DMS53 treated with DMSO at 0.1 percent for 48 hours (cell line): ENCODE results near the gene CLIP4.
"Not testable (repeated sequence)": the region's sequence is repeated elsewhere in the genome, so short reads cannot be mapped to it uniquely, and the experiment has no call there.

Experiments
- DNase-seq: peaks from one replicate; lab custom pipeline; 2025; ENCODE audit not compliant: unreplicated experiment; lab: John Stamatoyannopoulos, UW

The CLIP4 gene, protein sequence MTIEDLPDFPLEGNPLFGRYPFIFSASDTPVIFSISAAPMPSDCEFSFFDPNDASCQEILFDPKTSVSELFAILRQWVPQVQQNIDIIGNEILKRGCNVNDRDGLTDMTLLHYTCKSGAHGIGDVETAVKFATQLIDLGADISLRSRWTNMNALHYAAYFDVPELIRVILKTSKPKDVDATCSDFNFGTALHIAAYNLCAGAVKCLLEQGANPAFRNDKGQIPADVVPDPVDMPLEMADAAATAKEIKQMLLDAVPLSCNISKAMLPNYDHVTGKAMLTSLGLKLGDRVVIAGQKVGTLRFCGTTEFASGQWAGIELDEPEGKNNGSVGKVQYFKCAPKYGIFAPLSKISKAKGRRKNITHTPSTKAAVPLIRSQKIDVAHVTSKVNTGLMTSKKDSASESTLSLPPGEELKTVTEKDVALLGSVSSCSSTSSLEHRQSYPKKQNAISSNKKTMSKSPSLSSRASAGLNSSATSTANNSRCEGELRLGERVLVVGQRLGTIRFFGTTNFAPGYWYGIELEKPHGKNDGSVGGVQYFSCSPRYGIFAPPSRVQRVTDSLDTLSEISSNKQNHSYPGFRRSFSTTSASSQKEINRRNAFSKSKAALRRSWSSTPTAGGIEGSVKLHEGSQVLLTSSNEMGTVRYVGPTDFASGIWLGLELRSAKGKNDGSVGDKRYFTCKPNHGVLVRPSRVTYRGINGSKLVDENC

DNA sequence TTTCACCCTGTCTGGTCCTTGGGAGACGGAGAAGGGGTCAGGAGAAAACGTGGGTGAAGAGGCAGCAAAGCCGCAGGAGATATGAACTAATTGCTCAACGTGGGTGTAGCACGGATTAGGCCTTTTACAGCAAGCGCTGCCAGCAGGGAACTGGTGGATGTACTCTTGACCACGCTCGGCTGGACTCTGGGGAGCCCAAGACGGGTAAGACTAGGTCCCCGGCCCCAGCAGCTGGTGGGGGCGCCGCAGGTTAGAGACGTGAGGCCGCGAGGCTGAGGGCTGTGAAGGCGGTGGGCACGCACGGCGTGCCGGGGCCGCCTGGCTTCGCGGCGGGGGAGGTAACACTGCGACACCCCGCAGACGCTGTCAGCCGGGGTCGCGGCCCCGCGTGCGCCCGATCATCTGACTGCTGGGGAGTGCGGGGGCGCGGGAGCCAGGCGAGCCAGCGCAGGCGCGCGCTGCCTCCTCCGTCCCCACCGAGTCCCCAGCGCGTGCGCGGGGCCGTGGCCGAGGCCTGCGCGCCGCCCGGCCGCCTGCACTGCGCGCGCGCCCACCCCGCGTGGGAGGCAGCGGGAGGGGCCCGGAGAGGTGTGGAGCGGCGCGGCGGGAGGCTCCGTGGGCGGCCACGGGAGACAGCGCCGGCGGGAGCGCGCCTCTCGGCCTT, at the start of gene CLIP4:
CLIP4 (plus strand) TSS at position 470 of the 664 bp plus-strand sequence. CDS start 5,974 bp downstream, outside the sequence.
- no peak for DNase-seq

DNA sequence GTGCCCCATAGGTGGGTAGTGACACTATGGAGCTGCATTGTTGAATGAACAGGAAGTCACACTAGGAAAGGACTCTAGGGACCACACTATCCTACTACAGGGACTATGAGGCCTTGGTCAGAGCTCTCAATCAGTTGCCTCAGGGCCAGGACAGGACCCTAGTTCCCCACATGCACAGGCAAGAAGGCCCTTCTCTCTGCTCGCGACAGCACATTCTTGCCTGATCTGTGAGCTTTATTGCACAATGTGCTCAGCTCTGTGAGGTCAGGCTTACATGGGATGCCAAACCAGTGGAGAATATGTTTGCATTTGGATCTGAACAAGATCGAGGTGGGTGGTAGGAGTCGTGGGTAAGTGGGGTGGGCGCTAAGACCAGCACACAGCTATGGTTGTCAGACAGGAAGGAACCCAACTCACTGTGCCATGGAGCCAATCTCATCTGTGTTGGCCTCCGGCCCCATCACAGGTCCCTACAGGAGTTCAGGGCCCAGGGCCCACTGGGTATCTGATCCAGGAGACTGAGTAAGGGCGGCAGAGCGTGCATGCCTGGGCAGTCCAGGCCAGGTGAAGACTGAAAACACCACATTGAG, 48.8 kb upstream of the CLIP4 start:
- DNase-seq: no peak

DNA sequence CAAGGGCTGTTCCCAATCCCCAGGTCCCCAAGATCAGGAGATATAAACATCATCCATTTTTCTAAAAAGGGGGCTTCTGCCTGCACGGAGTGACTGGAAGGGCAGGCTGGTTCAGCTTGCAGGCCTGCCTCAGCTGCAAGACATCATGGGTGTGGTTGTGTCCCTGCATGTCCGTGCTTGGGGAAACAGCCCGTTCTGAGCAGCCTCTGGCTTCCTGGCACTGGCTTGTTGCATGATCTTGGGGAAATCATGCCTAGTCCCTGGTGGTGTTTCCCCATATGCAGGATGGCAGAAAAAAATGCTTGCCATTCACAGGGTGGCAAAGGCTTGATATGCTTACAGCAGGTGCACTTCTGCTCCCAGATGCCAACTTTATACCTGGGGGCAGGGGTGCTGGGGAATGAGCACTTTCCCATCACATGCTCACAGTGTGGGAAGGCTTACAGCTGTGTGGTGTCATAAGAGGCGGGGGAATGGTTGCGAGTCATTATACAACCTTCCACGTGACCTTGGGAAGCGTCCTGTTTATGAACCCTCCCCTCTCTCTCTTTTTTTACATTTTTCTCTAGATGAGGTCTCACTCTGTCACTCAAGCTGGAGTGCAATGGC, 48.1 kb upstream of the CLIP4 start:
- DNase-seq: no peak

DNA sequence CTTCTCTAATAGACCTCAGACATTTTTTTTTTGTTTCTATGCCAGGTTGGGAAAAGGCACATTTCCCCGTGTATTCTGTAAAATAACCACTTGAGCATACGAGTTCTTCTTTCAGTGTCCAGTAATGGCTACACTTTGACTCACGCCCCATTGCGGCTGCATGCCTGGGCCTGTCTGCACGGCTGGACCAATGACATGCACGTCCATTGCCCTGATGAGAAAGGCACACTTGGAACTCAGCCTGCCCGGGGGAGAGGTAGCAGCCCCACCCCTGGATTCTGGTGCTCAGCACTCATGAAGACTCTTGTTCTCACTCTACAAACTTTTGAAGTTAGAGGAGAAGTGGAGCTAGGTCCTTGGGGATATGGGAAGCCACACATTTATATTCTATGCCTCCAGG, 46.7 kb upstream of the CLIP4 start:
- no peak for DNase-seq

DNA sequence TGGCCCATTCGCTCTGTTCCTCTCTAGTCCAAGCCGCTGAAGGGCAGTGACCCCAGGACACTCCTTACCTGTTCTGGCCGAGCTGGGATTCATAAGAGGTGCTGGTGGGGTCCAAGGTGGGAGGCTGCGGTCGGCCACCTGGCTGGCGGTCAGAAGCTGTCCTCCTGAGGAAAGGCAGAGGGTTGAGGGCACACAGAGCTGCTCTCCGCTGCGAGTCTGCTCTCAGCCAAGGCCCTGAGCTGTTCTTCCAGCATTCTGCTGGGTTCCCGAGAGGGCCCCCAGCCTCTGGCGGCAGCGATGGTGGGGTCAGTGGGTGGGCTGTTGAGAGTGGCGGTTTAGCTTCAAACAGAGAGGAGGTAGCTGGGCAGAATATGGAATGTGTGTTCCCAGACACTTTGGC, 44.7 kb upstream of the CLIP4 start:
- DNase-seq: no peak

DNA sequence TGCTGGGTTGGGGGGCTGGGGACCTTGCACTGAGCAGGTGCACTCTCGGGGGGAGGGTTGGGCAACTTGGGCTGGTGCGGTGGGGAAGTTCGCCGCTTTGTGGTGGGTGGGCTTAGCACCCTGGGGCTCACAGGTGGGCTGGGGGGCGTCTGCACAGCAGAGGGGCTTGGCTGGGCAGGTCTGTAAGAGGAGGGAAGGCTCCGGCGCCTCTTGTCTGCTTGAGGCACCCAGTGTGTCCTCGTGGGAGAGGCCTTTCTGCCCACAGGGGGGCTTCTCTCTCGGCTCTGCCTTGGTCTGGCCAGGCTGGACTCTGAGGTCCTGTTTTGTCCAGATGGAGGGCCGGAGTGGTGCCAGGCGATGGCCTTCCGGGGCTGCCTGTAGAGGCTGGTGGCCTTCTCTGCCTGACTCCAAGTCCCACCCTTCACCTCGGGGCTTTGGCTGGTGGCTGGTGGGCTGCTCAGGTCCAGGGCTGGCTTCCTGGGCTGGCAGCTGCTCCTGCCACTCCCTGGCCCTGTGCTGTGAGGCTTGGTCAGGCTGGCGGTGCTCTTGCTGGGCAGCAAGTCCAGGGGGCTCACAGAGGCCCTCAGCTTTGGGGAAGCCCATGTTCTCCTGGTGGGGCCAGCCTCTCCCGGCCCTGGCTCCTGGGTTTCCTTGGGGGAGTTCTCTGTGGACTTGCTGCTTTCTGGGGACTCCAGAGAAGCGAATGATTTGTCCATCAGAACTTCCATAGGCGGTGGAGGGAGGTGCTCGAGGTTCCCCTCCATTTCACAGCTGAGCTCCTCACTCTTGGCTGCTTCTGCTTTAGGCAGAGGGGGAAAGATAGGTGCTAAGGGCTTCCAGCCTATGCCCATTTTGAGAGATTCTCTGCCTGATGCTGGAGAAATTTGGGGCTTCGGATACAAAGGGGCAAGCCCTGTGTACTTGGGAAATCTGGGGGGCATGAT, 43.9 kb upstream of the CLIP4 start:
- no peak for DNase-seq

DNA sequence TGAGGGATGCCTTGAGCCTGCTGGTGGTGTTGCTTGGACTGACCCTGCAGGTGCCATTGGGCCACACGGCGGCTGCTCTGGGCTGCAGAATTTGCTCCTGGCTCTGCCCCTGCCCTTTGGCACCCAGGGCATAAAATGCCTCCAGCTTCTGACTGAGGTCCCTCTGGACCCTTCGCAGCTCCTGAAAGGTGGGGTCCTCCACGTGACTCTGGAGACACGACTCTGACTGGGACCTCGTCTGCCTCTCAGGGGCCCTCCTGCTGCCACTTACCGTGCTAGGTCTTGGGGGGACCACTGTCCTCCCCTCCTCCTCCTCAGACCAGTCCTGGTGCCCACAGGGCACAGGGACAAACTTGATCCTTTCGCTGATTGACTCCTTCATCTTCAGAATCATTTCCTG, 43.0 kb upstream of the CLIP4 start:
- no peak for DNase-seq

DNA sequence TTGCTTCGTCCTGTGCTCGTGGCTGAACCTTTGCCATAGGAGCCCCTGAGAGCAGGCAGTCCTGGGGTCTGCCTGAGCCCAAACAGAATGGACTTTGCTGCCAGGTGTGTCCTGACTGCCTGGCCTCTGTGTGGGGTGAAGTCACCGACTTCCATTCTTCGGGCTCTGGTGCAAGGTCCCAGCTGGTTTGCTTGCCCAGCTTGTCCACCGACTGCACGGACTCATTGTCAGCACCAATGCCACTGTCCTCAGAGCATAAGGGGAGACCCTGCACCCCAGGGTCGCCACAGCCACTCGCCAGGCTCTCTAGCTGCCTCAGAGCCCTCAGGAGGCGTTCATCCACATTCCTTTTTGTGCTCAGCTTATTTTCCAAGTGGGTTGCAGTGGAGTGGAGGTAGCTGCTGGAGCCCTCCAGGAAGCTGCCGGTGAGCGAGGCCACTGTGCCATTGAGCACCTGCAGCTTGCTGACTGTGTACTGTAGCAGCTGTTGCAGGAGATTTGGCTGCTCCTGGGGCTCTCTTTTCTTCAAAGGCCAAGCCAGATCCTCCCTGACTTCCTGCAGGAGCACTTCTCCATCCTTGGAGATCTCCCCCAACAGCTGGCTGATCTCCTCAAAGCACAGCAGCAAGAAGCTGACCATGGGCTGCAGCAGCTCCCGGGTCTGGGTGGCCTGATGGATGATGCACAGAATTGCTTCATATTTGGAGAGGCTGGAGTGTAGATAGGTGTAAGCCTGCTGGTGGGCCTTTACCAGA, 42.1 kb upstream of the CLIP4 start:
- DNase-seq: no peak

DNA sequence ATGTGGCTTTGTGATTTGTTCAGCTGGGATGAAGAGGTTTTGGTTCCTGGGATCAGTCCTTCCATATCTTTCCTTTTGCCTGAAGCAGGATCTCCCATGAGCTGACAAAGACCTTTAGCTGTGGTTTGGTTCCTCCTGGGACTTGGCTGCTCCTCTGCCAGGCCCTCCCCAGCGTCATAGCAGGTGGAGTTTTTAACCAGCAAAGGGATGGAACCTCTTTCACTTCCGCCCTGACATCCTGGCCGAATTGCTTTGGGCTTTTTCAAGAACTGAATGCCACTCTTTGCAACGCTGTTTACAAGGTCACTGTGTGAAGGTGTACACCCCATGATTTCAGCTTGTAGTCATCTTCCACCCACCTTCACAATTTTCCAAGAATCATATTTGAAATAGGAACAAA, 41.3 kb upstream of the CLIP4 start:
- DNase-seq: no peak

DNA sequence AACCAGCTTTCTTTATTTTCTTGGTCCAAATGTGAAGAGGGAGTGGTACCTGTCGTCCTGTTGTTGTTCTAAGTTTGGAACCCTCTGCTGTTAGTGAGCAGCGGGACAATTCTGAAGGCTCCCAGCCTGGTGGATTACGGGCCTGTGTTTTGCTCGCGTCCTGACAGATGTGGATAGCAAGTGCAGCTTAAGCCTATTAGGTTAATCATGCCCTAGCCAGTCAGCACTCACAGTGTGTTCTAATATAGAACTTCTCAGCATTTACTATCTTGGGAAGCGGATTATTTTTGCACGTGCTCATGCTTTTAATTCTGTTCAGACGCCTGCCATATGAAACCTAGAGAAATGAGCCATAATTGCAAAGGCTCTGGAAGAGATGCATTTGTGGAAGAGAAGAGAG, 40.8 kb upstream of the CLIP4 start, which contains the start of gene PCARE:
PCARE (minus strand) TSS at position 113 of the 400 bp plus-strand sequence. CDS start 262 bp downstream, outside the sequence.
- DNase-seq: no peak

DNA sequence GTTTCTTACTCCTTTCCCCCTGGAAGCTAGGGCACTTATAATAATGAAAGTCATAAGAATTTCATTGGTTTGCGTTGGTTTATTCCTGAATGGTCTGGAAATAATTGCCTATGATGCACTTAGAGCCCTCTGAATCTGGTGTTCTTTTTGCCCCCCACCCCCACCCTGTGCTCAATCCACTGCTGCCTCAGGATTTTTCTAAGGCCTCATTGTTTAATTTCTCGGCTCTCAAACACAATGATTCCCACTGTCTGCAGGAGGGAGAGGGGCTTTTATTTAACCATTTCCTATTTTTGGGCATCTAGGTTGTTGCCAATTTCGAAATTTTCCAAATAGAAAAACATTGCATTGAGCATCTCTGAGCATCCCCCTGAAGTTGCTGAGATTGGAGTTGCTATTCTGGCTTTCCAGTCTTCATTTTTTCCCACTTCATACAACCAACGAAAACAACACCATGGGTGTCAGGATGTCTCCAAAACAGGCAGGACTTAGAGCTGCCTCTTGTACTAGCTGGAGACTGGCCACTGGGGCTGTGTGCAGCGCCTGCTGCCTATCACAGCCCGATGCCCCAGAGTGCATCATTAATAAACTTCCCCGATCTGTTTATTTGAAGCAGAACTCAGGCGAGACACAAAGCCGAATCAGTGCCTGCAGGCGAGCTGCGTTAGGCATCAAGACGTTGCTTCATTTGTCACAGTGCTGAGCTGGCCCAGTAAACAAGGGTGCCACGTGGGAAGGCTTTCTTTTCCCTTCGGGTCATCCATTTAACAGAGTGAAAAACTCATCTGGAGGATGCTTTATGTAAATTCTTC, 39.1 kb upstream of the CLIP4 start:
- no peak for DNase-seq

DNA sequence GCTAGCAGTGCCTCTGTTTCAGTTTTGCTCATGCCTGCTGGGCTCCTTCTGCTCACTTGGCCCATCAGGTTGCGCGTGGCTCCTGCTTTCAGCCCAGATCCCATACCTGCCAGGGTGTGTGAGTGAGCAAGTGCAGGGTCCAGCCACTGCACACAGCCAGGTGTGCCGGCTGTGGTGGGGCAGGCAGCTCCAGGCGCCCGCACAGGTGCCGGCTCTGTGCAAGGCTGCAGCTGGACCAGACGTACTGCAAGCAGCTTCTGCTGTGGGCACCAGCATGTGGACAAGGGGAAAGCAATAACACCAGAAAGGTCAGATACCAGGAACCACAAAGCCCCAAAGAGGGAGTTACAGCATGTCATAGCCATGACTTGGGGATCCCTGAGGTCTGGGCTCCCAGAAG, 35.3 kb upstream of the CLIP4 start:
- no peak for DNase-seq

DNA sequence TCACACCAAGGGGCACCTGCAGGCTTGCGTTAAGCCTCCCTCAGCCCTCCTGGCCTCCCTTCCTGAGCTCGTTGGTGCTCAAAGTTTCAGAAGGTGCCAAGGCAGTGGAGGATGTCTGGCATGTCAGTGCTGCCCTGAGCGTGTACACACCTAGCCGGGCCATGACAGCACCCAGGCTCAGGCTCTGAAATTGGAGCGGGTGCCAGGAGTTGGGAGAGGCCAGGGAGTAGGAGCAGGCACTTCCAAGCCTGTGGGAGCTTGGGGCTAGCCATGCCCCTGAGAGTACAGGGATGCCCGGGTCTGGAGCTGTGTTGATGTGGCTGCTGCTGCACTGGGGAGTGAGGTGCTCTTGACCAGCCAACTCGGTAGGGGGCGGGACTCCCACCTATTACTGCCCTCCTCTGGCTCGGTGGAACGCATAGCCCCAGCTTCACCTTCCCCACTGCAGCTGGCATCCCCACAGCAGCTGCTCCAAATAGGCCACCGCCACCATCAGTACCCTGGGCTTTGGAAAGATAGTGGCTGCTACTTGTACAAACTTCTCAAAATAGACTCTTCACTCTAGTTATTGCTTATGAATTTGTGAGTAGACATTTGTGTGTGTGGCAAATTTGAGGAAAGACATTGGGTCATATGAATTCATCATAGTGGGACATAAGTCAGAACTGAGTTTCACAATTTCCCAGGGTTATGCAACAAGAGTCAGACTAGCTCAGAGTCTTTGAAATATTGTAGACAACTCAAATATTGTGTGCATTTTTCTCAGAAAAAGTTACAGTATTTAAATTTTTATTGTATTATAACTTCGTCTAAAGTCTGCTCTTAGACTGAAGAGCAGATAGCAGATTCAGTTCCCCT, 34.1 kb upstream of the CLIP4 start:
- DNase-seq: no peak

DNA sequence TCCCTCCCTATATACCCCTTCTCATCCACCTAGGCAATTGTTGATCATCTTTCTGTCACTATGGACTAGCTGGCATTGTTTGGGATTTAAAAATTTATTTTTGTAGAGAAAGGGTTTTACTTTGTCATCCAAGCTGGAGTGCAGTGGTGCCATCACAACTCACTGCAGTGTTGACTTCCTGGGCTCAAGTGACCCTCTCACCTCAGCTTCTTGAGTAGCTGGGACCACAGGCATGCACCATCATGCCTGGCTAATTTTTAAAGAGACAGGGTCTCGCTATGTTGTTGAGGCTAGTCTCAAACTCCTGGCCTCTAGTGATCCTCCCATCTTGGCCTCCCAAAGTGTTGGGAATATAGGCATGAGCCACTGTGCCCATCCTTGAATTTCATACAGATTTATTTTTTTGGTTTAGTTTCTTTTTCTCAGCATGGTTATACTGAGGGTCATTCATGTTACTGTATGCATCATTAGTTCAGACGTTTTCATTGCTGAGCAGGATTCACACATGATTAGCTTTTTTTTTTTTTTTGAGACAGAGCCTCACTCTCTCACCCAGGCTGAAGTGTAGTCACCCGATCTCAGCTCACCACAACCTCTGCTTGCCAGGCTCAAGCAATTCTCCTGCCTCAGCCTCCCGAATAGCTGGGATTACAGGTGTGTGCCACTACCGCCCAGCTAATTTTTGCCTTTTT, 32.3 kb upstream of the CLIP4 start:
- no peak for DNase-seq

DNA sequence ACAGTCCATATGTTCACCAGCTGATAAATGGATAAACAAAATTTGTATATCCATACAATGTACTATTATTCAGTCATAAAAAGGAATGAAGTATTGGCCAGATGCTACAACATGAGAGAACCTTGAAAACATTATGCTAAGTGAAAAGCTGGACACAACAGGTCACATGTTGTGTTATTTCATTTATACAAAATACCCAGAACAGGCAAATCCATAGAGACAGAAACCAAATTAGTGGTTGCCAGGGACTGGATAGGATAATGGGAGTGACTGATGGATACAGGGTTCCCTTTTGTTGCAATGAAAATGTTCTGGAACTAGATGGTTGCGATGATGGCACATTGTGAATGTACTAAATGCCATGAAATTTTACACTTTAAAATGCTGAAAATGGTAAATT, 30.7 kb upstream of the CLIP4 start:
- no peak for DNase-seq

DNA sequence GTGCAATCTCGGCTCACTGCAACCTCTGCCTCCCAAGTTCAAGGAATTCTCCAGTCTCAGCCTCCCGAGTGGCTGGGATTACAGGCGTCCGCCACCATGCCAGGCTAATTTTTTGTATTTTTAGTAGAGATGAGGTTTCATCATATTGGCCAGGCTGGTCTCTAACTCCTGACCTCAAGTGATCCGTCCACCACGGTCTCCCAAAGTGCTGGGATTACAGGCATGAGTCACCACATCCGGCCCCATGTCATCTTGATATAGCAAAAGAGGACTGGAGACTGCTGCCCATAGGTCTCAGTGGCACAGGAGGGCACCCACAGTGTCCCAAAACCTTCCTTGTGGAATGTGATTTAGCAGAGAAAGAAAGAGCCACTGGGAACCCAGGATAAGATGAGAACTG, 24.9 kb upstream of the CLIP4 start:
- DNase-seq: not testable (repeated sequence)

DNA sequence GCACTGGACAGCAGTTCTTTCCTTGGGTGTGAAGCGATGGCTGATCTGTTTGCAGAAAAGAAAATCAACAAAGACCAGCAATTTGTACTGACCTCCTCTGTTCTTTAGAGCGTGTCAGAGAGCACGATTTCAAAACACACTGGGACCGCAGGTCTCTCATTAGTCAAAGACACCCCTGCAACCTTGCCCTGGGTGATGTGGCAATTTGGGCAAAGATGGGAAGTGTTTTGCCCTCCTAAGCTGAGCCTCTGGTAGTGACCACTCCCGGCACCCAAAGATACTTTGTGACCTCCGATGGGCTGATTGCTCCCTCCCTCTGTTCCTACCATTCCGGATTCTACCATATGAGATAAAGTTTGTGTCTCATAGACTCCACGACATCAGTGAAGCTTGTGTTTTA, 18.2 kb upstream of the CLIP4 start:
- no peak for DNase-seq
